Stimulated activated naive CD4-positive, alpha-beta T cell treated with Interleukin-2 at 50 U/mL for 16 hours (primary cell): ENCODE data around the gene MANEAL.

Source experiments
- DNase-seq: peaks from one replicate; lab custom pipeline; 2025; lab: John Stamatoyannopoulos, UW

MANEAL gene

DNA sequence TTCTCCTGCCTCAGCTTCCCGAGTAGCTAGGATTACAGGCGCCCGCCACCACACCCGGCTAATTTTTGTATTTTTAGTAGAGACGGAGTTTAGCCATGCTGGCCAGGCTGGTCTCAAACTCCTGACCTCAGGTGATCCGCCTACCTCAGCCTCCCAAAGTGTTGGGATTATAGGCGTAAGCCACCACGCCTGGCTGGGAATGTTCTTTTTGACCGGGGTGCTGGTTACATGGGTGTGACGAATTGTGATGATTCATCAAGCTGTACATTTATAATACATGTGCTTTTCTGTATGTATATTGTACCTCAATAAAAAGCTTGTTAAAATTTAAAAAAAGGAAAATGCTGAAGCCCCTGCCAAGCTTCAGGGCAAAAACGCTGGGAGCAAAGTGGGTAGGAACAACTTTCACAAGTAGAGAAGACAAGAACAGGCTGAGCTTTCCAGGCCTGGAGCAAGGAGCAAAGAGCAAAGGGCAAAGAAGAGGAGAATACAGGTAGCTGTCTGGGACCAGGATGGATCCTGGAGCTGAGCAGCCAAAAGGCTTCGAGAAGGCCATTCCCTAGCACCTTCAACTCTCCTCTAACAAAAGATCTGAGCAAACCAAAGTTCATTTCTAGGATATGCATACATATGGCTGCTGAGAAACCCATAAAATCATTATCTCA is 34.9 kb downstream of the MANEAL start:
- no peak for DNase-seq

DNA sequence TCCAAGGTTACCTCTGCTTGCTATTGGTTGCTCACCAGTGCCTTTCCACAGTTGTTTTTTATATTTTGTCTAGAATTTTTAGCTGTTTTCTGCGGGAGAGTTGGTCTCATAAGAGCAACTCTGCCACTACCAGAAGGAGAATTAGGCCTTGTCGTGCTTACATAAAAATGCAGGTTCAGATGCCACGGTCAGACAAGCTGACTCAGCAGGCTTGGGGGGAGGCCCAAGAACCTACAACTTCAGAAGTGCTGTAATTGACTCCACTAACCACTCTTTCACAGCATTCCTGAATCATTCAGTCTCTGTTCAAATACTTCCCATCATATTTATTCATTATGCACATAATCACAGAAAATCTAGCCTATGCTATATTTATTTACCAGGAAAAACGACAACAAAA is 37.5 kb downstream of the MANEAL start:
- no peak for DNase-seq

DNA sequence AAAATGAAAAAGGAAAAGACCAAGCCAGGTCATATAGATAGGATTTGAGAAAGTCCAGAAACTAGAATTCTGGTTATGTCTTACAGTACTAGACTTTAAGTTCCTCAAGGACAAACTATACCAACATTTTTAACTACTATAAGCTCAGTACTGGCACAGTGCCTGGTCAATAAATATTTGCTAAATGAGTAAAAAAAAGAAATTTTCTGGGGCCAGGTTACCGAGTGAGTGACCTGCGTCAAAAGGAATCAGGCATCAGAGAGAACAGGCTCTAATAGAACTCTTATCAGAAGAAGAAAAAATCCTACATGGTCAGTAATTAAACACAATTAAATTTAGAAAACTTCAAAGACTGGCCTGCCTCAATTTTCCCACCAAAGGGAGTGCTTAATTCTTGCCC is 38.2 kb downstream of the MANEAL start:
- DNase-seq: no peak

DNA sequence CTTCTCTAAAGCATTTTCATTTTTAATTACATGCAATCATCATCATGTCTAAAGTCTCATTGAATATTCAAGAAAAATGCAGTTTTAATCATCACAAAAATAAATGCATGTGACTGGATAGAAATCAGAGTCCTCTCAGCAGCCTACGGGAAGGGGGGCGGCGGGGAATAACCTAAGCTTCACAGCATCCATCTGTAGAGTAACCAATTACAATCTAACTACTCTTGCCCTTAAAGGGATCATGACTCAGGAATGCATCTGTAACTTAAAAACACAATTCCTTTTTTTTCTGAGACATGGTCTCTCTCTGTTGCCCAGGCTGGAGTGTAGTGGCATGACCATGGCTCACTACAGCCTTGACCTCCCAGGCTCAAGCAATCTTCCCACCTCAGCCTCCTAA is 43.1 kb downstream of the MANEAL start:
- DNase-seq: no peak

DNA sequence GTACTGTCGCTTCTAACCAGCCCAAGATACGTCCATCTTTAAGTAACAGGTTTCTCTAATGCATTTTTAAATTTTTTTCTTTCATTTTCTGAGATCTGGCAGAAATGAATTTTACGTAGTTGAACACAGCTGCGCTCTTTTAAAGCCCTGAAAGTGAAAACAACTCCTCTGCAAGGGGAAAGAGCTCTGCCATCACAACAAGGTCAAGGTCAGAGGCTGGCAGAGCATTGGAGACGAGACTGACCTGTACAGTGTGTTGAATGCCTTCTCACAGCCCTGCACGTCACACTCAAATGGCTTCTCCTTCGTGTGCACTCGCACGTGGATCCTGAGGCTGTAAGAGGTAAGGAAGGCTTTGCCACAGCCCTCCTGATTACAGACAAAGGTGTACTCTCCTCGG is 46.0 kb downstream of the MANEAL start:
- no peak for DNase-seq

DNA sequence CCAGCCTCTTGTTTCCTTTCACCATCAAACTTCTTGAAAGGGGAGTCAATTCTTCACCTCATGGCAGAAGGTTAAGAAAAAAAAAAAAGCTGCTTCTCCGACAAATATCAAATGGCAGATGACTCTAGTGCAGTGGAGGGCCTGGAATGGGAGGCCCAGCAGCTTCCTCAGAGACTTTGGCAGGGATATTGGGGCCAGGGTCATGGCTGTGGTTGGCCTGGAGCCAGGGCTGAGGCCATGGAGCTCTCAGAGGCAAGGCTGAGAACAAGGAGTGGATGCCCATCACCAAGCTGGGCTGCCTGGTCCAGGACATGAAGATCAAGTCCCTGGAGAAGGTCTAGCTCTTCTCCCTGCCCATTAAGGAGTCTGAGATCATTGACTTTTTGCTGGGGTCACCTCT is 47.1 kb downstream of the MANEAL start:
- no peak for DNase-seq

DNA sequence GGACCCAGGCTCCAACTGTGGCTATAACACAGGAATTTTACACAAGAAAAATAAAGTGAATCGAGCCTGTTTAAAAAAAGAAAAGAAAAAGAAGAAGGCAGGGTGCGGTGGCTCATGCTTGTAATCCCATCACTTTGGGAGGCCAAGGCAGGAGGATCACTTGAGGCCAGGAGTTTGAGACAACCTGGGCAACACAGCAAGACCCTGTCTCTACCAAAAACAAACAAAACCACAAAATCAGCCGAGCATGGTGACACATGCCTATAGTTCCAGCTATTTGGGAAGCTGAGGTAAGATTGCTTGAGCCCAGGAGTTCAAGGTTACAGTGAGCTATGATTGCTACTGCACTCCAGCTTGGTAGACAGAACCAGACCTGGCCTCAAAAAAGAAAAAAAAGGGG is 48.0 kb downstream of the MANEAL start:
- no peak for DNase-seq

DNA sequence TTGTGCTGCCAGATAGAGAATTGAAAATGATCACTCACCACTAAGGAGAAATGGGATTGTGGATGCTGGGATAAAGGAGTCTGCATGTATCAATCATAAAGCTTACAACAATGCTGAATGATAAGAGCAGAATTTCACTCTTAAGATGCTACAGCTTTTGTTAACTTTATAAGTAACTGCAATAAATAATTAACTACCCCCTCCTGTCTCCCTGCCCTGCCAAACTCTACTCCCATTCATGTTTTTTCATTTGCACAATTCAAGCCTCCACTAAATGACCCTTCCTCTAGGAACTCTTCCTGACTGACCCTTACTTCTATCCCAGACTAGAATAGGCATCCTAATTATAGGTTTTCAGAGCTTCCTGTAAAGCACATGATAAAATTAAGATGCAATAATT is 50.9 kb downstream of the MANEAL start:
- DNase-seq: no peak

DNA sequence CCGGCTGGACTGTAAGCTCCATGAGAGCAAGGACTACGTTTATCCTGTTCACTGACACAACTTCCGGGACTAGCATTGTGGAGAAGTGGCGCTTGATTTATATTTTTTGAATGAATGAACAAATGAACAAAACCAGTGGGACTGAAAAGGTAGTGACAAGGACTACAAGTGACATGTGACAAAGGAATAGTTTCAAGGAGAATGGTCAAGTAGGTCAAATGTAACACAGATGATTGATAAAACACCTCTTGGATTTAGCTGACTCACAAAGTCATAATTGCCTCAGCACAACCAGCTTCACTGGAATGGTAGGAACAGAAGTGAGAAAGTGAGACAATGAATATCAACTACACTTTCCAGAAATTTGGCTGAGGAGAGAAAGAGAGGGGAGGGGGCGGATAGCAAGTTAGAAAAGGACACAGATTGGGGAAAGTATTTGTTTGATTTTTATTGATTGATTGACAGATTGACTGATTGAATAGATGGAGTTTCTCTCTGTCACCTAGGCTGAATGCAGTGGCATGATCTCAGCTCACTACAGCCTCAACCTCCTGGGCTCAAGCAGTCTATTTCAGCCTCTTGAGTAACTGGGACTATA is 51.5 kb downstream of the MANEAL start:
- DNase-seq: no peak

DNA sequence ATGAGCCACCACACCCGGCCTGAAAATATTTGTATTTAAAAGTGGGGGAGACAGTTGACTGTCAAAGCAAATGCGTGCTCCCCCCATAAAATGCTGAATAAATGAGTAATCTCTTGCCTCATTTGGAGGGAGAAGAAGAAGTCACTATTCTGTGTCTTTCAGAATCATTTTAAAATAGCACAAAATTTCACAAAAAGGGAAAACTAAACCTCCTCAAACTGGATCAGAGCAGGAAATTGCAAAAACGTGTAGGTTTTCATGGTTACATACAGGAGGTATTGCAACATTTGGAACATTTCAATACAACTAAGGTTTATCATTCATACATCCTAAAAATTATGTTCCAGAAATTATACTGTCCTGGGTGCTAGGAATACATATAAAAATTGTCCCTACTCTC is 52.1 kb downstream of the MANEAL start:
- no peak for DNase-seq

DNA sequence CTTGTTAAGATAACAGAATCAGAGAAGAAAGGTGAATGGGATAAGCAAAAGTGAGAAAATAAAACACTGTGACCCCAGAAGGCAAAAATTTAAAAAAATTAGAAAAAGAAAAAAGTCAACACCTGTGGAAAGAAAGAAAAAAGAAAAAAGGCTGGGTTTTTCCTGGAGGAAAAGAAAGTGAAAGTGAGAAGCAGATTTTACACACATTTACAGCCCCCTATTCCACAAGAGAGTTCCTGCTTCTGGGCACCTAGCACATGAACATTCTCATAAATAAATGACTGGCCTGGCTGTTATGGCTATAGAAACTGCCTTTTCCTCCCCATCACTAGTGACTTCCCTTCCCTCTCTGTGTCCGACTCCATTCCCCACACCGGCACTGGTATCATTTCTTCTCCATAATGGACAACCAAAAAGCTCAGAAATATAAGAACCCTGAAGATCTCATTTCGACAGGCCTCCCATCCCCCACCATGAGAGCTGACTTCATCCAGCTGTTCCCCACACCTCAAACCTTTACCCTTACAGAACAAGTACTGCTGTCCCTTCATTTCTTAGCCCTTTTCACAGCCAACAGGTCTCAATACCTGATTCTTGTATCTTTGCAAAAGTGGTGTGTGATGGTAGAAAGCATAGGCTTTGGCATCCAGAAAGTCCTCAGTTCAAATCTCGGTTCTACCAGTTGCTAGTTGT is 53.1 kb downstream of the MANEAL start:
- DNase-seq: no peak

DNA sequence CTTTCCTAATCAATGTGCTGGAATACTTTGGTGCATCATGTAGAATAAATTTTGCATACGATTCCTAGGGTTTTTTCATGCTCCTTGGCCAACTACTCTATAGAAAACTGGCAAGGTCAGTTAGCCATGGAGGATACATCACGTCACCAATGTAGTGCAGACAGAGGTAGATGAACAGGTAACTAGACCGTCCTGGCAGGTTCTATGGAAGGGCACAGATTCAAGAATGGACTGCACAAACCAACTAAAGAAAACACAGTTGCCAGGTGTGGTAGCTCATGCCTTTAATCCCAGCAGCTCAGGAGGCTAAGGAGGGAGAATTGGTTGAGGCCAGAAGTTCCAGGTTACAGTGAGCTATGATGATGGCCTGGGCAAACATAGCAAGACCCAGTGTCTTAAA is 55.8 kb downstream of the MANEAL start:
- DNase-seq: no peak

DNA sequence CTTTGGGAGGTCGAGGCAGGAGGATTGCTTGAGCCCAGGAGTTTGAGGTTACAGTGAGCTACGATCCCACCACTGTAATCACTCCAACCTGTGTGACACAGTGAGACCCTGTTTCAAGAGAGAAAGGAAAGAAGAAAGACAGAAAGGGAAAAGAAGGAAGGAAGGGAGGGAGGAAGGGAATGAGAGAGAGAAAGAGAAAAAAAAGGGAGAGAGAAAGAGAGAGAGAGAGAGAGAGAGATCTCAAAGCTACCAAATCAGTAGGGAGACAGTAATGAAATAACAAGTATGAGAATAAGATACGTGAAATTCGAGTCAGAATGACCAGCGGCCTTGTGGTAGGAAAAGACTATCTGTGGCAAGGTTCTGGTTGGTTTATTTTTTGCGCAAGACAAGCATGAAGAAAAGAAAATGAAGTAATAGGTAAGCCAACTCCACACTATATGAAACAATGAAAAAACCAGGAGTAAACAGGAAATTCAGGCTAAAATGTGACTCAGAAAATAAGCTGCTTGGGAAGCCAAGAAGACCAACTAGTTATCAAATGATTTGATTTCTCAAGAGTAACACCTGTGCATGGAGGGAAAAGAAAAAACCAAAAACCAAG is 56.8 kb downstream of the MANEAL start:
- no peak for DNase-seq
